Stimulated activated CD4-positive, alpha-beta T cell treated with anti-CD3 and anti-CD28 coated beads, Interleukin-4, amount 100 ng/mL, for 4 hours (primary cell): ENCODE results near the gene GOLGA6D.
"Not testable (repeated sequence)": the region's sequence is repeated elsewhere in the genome, so short reads cannot be mapped to it uniquely, and the experiment has no call there.

Experiments
- DNase-seq, 2 experiments: peaks; one replicate each; pipeline ENCODE4 v3.0.0-alpha.2; 2020

The GOLGA6D gene

GRCh38 chr15:75284152-75284551 lies 1.5 kb downstream of the GOLGA6D start:
- DNase-seq: not testable (repeated sequence)

- DNase-seq: not testable (repeated sequence)
Measured at GRCh38 chr15:75293660-75294059, 11.0 kb downstream of the GOLGA6D start.

- not testable (repeated sequence) for DNase-seq
Measured at GRCh38 chr15:75298541-75299310, 16.1 kb downstream of the GOLGA6D start.

- peak; percentile 40 to 60 for DNase-seq
Measured at GRCh38 chr15:75299311-75299688, 16.7 kb downstream of the GOLGA6D start.

- not testable (repeated sequence) for DNase-seq
Measured at GRCh38 chr15:75300026-75300425, 17.4 kb downstream of the GOLGA6D start.

- no peak for DNase-seq
Measured at GRCh38 chr15:75302318-75302717, 19.7 kb downstream of the GOLGA6D start.

GRCh38 chr15:75302753-75303152 lies 20.1 kb downstream of the GOLGA6D start:
- not testable (repeated sequence) for DNase-seq

GRCh38 chr15:75306188-75306587 lies 23.6 kb downstream of the GOLGA6D start:
- no peak for DNase-seq

- DNase-seq: no peak
Measured at GRCh38 chr15:75307778-75308390, 25.2 kb downstream of the GOLGA6D start.

- no peak for DNase-seq
Measured at GRCh38 chr15:75309711-75310110, 27.1 kb downstream of the GOLGA6D start.

- DNase-seq: not testable (repeated sequence)
Measured at GRCh38 chr15:75312548-75312947, 29.9 kb downstream of the GOLGA6D start.

GRCh38 chr15:75313116-75313845 lies 30.6 kb downstream of the GOLGA6D start:
- no peak for DNase-seq

- no peak for DNase-seq
Measured at GRCh38 chr15:75314552-75315290, 32.1 kb downstream of the GOLGA6D start.

GRCh38 chr15:75319231-75319897 lies 36.7 kb downstream of the GOLGA6D start:
- not testable (repeated sequence) for DNase-seq

- DNase-seq: no peak
Measured at GRCh38 chr15:75321711-75322110, 39.1 kb downstream of the GOLGA6D start.

GRCh38 chr15:75325922-75326321 lies 43.3 kb downstream of the GOLGA6D start:
- no peak for DNase-seq

- DNase-seq: no peak
Measured at GRCh38 chr15:75327005-75327404, 44.4 kb downstream of the GOLGA6D start.

GRCh38 chr15:75327491-75327890 lies 44.9 kb downstream of the GOLGA6D start:
- no peak for DNase-seq

GRCh38 chr15:75328493-75329314 lies 46.1 kb downstream of the GOLGA6D start:
- no peak for DNase-seq

GRCh38 chr15:75329571-75329970 lies 46.9 kb downstream of the GOLGA6D start:
- no peak for DNase-seq

GRCh38 chr15:75332093-75332492 lies 49.5 kb downstream of the GOLGA6D start:
- DNase-seq: not testable (repeated sequence)
